ENCODE data around the gene MXI1.
A peak's percentile ranks its signal among the peaks of the same experiment; 100 is the strongest.
"Not testable (repeated sequence)": the region's sequence is repeated elsewhere in the genome, so short reads cannot be mapped to it uniquely, and the experiment has no call there.

The MXI1 gene

GRCh38 chr10:110171032-110171431 lies 36.4 kb upstream of the MXI1 start:
- Mint-ChIP-seq H3K4me3 (no peak overlapping the region), H3K36me3 (ENCODE audit: low read depth) (no peaks in the 10 kb centered on the region), H3K9me3 (no peaks in the 10 kb centered on the region), H3K27ac (peak overlapping the region; percentile 52), H3K27me3 (peaks cover 46% of the 10 kb centered on the region), H3K4me1 (ENCODE audit: low read depth) (peaks cover 49% of the 10 kb centered on the region)
- intact Hi-C loops (cut with micrococcal nuclease) = no loop called here

DNA sequence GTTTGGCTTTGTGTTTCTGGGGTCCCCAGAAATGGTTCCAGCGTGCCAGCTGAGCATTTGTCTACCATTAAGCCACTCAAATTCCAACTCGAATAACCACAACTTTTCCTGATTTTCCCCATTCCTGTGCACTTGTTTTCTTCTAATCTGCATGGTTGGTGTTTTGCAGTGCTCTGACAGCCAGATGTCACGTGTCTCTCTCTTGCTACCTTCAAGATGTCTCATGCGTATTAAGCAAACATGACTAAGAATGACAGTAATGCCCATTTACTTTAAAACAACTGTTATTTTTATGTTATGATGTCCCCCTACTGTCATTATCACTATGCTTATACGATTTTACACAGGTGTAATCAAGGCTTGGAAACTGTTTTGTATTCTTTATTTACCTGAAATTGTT lies 35.2 kb upstream of the MXI1 start:
- intact Hi-C loops (cut with micrococcal nuclease) = no loop called here
- H3K27me3 Mint-ChIP-seq = peaks cover 44% of the 10 kb centered on the region
- H3K9me3 Mint-ChIP-seq = no peaks in the 10 kb centered on the region
- H3K4me1 Mint-ChIP-seq (ENCODE audit: low read depth) = peaks cover 52% of the 10 kb centered on the region
- no peak overlapping the region for H3K4me3 Mint-ChIP-seq
- H3K27ac Mint-ChIP-seq = no peak overlapping the region
- H3K36me3 Mint-ChIP-seq (ENCODE audit: low read depth) = no peaks in the 10 kb centered on the region

DNA sequence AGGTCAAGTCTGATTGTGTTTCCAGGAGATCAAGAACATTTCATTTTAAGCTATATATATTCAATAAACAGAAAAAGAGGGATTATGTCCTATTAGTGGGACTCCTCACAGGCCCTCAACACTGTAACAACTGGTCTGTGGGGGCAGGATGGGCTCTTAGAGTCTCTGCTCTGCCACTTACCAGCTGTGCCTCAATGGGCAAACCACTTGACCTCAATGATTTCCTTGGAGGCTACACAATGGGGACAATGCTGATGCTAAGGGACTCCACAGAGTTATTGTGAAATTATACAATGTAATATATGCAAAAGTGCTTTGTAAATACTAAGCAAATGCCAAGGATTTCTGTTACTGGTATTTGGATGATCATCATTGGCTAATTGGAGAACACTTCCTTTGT lies 33.2 kb upstream of the MXI1 start:
- intact Hi-C loops (cut with micrococcal nuclease) = no loop called here
- no peaks in the 10 kb centered on the region for H3K36me3 Mint-ChIP-seq (ENCODE audit: low read depth)
- no peak overlapping the region for H3K4me3 Mint-ChIP-seq
- peaks cover 34% of the 10 kb centered on the region for H3K27me3 Mint-ChIP-seq
- no peak overlapping the region for H3K27ac Mint-ChIP-seq
- H3K9me3 Mint-ChIP-seq = no peaks in the 10 kb centered on the region
- peaks cover 37% of the 10 kb centered on the region for H3K4me1 Mint-ChIP-seq (ENCODE audit: low read depth)

DNA sequence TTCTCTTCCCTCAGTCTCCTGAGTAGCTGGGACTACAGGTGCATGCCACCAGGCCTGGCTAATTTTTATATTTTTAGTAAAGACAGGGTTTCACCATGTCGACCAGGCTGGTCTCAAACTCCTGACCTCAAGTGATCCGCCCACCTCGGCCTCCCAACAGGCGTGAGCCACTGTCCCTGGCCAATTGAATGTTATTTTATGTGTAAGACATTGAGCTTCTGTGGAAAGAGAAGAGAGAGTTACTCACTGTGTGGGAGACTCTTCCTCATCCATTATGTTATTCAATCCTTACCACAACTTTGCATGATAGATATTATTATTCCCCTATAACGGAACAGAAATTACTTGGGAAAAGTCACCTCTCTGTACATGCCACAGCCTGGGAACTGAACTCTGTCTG lies 32.6 kb upstream of the MXI1 start:
- Mint-ChIP-seq H3K36me3 (ENCODE audit: low read depth) (no peaks in the 10 kb centered on the region), H3K4me1 (ENCODE audit: low read depth) (peaks cover 31% of the 10 kb centered on the region), H3K9me3 (no peaks in the 10 kb centered on the region), H3K4me3 (no peak overlapping the region), H3K27me3 (peaks cover 32% of the 10 kb centered on the region), H3K27ac (no peak overlapping the region)
- intact Hi-C loops (cut with micrococcal nuclease) = loop anchor here (5.0 kb wide), 1 partner anchor 33 kb away; no protein-coding TSS in a partner anchor

DNA sequence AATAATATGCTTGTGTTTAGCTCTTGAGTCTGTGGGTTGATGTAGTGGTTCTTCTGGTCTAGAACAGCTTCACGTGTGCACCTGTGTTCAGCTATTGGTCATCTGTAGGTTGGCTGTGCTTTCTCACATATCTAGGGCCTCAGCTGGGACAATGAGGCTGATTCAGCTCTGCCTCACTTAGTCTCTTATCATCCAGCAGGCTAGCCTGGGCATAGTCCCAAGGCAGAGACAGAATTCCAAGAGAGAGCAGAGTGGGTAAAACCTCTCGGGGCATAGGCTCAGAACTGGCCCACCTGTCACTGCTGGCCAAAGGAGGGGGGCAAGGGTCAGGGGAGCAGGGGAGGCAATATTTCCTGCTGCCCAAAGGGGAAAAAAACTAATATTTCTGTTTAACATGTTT lies 32.0 kb upstream of the MXI1 start:
- peaks cover 25% of the 10 kb centered on the region for H3K4me1 Mint-ChIP-seq (ENCODE audit: low read depth)
- no peak overlapping the region for H3K27ac Mint-ChIP-seq
- intact Hi-C loops (cut with micrococcal nuclease) = loop anchor here (5.0 kb wide), 1 partner anchor 33 kb away; no protein-coding TSS in a partner anchor
- no peaks in the 10 kb centered on the region for H3K36me3 Mint-ChIP-seq (ENCODE audit: low read depth)
- no peaks in the 10 kb centered on the region for H3K9me3 Mint-ChIP-seq
- no peak overlapping the region for H3K4me3 Mint-ChIP-seq
- peaks cover 31% of the 10 kb centered on the region for H3K27me3 Mint-ChIP-seq

DNA sequence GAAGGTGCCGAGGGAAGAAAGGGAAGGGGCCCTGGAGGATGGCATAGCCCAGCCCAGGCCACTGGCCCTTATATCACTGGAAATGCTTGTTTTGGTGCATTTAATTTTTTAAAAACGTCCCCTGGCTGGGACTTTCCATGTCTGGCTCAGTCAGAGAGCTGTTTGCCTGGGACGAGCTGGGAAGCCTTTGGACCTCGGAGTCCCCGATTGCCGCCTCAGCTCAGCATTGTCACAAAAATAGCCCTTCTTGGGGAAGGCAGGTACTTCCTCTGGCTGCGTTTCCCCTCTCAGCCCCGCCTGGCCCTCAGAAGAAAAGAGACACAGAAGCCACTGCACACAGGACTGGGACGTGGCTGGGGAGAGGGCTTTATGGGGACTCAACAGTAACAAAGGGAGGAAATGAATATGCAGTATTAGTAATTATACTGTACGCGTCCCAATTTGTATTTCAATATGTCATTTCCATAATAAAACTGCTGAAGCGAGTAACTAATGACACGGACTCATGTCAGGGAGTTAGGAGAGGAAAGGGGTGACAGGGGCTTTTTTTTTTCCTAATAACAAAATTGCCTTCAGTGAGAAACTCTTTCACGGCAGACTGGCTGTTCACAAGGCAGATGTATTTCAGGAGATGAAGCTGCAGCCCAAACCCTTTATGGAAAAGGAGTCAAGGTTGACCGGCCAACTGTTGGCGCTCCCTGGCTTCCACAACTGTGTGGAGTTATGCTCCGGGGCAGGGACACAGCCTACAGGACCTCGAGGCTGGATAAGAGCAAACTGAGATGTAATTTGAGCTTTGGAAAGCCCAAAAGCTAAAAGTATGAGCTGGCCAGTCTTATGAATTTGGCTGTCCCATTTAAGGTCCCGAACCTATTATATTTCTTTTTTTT lies 31.0 kb upstream of the MXI1 start:
- H3K9me3 Mint-ChIP-seq = no peaks in the 10 kb centered on the region
- peak overlapping the region; percentile 32 for H3K4me3 Mint-ChIP-seq
- intact Hi-C loops (cut with micrococcal nuclease) = loop anchor here (5.0 kb wide), 1 partner anchor 34 kb away; no protein-coding TSS in a partner anchor
- peaks cover 18% of the 10 kb centered on the region for H3K4me1 Mint-ChIP-seq (ENCODE audit: low read depth)
- H3K27me3 Mint-ChIP-seq = peaks cover 31% of the 10 kb centered on the region
- no peak overlapping the region for H3K27ac Mint-ChIP-seq
- H3K36me3 Mint-ChIP-seq (ENCODE audit: low read depth) = no peaks in the 10 kb centered on the region

DNA sequence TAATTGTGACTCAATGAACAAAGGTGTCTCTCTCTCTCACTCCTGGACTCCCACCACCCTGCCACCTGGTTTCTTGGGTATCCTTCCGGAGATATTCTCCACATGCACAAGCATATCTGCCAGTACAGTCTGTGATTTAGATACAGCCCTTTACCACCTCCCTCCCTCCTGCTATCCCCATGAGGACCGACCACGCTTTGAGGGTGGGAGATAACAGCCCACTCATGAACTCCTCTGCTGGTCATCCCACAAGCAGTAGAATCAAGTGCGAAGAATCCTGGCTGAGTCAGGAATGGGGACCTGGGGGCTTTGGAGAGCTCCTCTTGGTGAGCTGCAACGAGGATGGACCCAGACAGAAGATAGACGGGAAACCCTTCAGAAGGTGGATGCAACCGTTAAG lies 28.2 kb upstream of the MXI1 start:
- peaks cover 24% of the 10 kb centered on the region for H3K27me3 Mint-ChIP-seq

DNA sequence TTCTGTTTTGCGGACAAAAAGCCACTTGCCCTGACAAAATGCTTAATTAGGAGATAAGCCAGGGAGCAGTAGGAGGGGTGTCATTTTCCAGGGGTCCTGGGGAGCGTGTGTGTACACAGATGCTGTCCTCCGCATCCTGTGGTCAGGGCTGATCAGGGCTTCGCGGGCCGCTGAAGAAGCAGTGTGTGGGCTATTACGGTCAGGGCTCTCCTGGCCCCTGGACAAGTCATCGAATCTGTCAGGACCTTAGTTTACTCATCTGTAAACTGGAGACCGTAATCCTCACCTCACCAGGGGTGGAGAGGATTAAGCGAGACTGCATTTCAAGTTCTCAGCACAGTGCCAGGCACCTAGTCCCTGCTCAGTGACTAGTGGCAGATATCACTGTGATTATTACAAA lies 26.0 kb upstream of the MXI1 start:
- Mint-ChIP-seq H3K4me3 (no peak overlapping the region), H3K36me3 (ENCODE audit: low read depth) (no peaks in the 10 kb centered on the region), H3K4me1 (ENCODE audit: low read depth) (peaks cover 3% of the 10 kb centered on the region), H3K27ac (no peak overlapping the region), H3K9me3 (no peaks in the 10 kb centered on the region), H3K27me3 (peaks cover 14% of the 10 kb centered on the region)
- intact Hi-C loops (cut with micrococcal nuclease) = no loop called here

More for the DNA sequence above, 28.2 kb upstream of the MXI1 start:
- intact Hi-C loops (cut with micrococcal nuclease) = loop anchor here (5.0 kb wide), 1 partner anchor 37 kb away; no protein-coding TSS in a partner anchor
- Mint-ChIP-seq H3K36me3 (ENCODE audit: low read depth) (no peaks in the 10 kb centered on the region), H3K9me3 (no peaks in the 10 kb centered on the region), H3K27ac (no peak overlapping the region), H3K4me3 (no peak overlapping the region), H3K4me1 (ENCODE audit: low read depth) (peaks cover 18% of the 10 kb centered on the region)

GRCh38 chr10:110181911-110182310 lies 25.5 kb upstream of the MXI1 start:
- Mint-ChIP-seq H3K4me3 (no peak overlapping the region), H3K36me3 (ENCODE audit: low read depth) (no peaks in the 10 kb centered on the region), H3K27me3 (peaks cover 11% of the 10 kb centered on the region), H3K9me3 (no peaks in the 10 kb centered on the region), H3K4me1 (ENCODE audit: low read depth) (no peaks in the 10 kb centered on the region), H3K27ac (no peak overlapping the region)
- intact Hi-C loops (cut with micrococcal nuclease) = no loop called here

- H3K9me3 Mint-ChIP-seq = no peaks in the 10 kb centered on the region
- H3K36me3 Mint-ChIP-seq (ENCODE audit: low read depth) = no peaks in the 10 kb centered on the region
- intact Hi-C loops (cut with micrococcal nuclease) = no loop called here
- no peak overlapping the region for H3K27ac Mint-ChIP-seq
- H3K4me3 Mint-ChIP-seq = no peak overlapping the region
- H3K4me1 Mint-ChIP-seq (ENCODE audit: low read depth) = peaks cover 7% of the 10 kb centered on the region
- H3K27me3 Mint-ChIP-seq = peaks cover 2% of the 10 kb centered on the region
These were observed 23.0 kb upstream of the MXI1 start for GRCh38 chr10:110184398-110184797.

DNA sequence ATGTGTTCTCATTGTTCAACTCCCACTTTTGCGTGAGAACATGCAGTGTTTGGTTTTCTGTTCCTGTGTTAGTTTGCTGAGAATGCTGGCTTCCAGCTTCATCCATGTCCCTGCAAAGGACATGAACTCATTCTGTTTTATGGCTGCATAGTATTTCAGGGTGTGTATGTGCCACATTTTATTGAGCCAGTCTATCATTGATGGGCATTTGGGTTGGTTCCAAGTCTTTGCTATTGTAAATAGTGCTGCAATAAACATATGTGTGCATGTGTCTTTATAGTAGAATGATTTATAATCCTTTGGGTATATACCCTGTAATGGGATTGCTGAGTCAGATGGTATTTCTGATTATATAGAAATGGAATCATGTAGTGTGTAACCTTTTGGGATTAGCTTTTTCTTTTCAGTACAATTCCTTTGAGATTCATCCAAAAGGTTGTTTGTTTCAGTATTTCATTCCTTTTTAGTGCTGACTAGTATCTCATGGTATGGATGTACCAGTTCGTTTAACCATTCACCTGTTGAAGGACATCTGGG lies 21.7 kb upstream of the MXI1 start:
- H3K27ac Mint-ChIP-seq; H3K36me3 Mint-ChIP-seq (ENCODE audit: low read depth); H3K4me1 Mint-ChIP-seq (ENCODE audit: low read depth); H3K9me3 Mint-ChIP-seq; H3K27me3 Mint-ChIP-seq; H3K4me3 Mint-ChIP-seq; intact Hi-C loops (cut with micrococcal nuclease): not testable (repeated sequence)

DNA sequence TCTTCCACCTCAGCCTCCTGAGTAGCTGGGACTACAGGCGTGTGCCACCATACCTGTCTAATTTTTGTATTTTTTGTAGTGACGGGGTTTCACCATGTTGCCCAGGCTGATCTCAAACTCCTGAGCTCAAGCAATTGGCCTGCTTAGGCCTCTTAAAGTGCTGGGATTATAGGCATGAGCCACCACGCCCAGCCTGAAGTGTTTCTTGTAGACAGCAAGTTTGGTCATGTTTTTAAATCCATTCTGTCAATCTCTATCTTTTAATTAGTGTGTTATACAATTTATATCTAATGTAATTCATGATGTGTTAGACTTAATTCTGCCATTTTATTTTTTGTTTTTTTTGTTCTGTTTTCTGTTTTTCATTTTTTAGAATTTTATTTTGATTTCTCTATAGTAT lies 17.2 kb upstream of the MXI1 start:
- intact Hi-C loops (cut with micrococcal nuclease) = no loop called here
- Mint-ChIP-seq H3K36me3 (ENCODE audit: low read depth) (no peaks in the 10 kb centered on the region), H3K4me1 (ENCODE audit: low read depth) (peaks cover 14% of the 10 kb centered on the region), H3K4me3 (no peak overlapping the region), H3K27ac (no peak overlapping the region), H3K9me3 (no peaks in the 10 kb centered on the region), H3K27me3 (peaks cover 10% of the 10 kb centered on the region)

DNA sequence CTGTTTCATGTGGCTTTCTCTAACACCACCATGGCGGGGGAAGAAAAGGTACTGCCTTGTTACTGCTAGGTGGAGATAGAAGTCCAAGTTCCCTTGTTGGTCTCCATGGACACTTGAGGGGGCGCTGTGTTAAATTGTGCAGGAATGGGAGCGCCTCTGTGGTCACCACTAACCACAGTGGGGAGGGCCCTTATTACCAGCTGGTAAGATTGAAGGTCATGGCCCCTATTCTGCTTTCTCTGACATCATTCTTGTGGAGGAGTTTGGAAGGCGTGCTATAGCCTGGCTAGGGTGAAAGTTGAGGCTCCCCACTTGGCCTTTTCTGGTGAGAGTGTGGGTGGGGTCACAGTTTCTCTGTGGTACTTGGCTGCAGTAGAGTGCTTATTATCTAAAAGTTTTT lies 14.9 kb upstream of the MXI1 start:
- no peaks in the 10 kb centered on the region for H3K36me3 Mint-ChIP-seq (ENCODE audit: low read depth)
- no peak overlapping the region for H3K27ac Mint-ChIP-seq
- peaks cover 14% of the 10 kb centered on the region for H3K4me1 Mint-ChIP-seq (ENCODE audit: low read depth)
- no peak overlapping the region for H3K4me3 Mint-ChIP-seq
- H3K27me3 Mint-ChIP-seq = peaks cover 10% of the 10 kb centered on the region
- H3K9me3 Mint-ChIP-seq = no peaks in the 10 kb centered on the region
- intact Hi-C loops (cut with micrococcal nuclease) = no loop called here

DNA sequence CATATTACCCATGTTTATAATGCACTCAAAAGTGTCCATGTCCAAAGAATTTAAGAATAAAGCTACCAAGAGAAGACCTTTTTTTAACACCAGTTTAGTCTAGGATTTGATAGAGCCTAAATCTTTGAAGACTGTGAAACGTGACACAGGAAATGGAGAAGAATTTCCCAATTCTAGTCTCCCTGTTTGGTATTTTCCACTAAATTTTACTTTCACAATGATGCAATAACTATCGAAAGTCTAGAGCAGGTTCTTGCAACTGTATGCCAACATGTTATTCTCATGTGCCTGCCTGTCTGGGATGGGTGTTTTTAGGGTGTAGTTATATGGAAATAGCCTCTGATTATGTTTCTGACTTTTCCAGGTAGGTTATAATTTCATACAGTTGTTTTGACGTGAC lies 6.9 kb upstream of the MXI1 start:
- intact Hi-C loops (cut with micrococcal nuclease) = no loop called here
- Mint-ChIP-seq H3K9me3 (no peaks in the 10 kb centered on the region), H3K4me3 (no peak overlapping the region), H3K27me3 (peaks cover 6% of the 10 kb centered on the region), H3K4me1 (ENCODE audit: low read depth) (peaks cover 33% of the 10 kb centered on the region), H3K36me3 (ENCODE audit: low read depth) (no peaks in the 10 kb centered on the region), H3K27ac (no peak overlapping the region)

Data from dendritic cell treated with granulocyte-macrophage colony-stimulating factor and Interleukin-4, amounts not matched to agents 40 ng/mL and 50 ng/mL, for 4 days (primary cell).